Measurements from ENCODE around the gene DLGAP4. TPM values are rescaled to one million over a fixed set of nuclear protein-coding genes. Genes with fewer than 3 reads are reported as not detected.

Gene DLGAP4
- total RNA-seq, 2 experiments from 2014 or later: 19.9 to 23.6 TPM

DNA sequence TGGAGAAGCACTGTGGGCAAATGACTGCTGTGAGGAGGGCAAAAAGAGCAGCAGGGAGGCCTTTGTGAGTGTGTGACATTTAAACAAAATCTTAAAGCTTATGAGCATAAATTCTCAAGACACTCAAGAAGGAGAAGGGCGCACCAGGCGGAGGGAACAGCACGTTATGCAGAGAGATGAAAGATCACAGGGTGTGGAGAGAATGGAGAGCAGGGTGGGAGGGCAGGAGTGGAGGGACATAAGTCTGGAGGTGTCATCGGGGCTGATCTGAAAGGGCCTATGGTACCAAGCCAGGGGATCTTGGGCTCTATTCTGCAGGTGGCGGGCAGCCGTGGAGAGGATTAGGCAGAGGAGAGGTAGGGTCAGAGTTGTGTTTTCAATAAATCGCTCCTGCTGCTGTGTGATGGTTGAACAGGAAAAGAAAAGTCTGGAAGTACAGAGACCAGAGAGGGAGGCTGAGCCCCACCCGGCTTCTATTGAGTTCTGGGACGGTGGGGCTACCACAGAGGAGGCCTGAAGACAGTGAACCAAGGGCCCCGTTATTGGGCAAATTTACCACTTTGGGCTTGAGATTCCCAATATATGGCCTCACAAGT lies 24.3 kb upstream of the DLGAP4 start:
- H3K27me3 Mint-ChIP-seq (ENCODE audit: low read depth): peaks cover 2% of the 10 kb centered on the region
- no peak overlapping the region for H3K27ac Mint-ChIP-seq
- H3K36me3 Mint-ChIP-seq (ENCODE audit: low read depth): no peaks in the 10 kb centered on the region
- POLR2A ChIA-PET: no interaction called here
- DNase-seq: no peak
- no peaks in the 10 kb centered on the region for H3K9me3 Mint-ChIP-seq (ENCODE audit: insufficient read depth)
- no peak overlapping the region for H3K4me3 Mint-ChIP-seq
- CTCF ChIA-PET: no interaction called here
- ATAC-seq: no peak
- no peaks in the 10 kb centered on the region for H3K4me1 Mint-ChIP-seq (ENCODE audit: low read depth)

DNA sequence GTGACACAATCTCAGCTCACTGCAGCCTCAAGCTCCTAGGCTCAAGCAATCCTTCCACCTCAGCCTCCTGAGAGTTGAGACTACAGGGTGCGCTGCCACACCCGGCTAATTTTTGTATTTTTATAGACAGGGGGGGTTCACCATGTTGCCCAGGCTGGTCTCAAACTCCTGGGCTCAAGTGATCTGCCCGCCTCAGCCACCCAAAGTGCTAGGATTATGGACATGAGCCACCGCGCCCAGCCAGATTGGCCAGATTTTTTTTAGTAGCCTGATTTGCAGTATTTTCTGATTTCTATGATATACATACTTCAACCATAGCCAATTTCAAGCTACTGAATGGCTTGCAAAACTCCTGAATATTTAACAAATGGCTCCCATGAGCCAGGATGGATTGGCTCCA lies 21.4 kb upstream of the DLGAP4 start:
- no peaks in the 10 kb centered on the region for H3K36me3 Mint-ChIP-seq (ENCODE audit: low read depth)
- no peak overlapping the region for H3K4me3 Mint-ChIP-seq
- ChIA-PET CTCF (no interaction called here), POLR2A (no interaction called here)
- no peak overlapping the region for H3K27ac Mint-ChIP-seq
- no peak for ATAC-seq
- no peaks in the 10 kb centered on the region for H3K9me3 Mint-ChIP-seq (ENCODE audit: insufficient read depth)
- no peaks in the 10 kb centered on the region for H3K4me1 Mint-ChIP-seq (ENCODE audit: low read depth)
- peaks cover 5% of the 10 kb centered on the region for H3K27me3 Mint-ChIP-seq (ENCODE audit: low read depth)
- no peak for DNase-seq

DNA sequence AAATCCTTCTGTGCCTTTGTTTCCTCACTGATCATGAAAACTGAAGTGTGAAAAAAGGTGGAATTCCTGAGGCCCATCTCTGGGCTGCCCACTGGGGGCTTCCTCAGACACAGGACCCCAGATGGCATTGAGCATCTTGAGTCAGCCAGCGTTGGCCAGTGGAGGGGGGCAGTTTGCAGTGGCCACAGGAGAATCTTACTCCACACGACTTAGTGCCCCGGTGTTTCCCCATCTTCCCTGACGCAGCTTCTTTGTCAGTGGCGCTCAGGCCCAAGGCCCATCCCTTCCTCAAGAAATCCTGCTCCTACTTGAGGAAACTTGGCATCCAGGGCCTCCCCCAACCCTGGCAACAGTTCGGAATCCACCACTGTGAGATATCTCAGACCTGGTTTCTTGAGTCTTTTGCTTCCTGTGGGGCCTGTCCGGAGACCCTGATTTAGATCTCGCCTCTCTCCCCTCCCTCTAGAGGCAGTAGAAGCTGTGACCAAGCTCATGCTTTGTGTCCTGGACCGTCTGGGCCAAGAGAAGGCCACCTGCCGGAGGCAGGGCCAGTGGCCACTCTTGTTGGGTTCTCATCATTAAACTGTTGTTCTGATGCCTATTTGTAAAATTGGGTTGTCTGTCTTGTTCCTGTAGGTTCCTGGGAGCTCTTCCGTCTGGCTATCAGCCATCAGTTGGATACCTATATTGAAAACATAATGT lies 20.2 kb upstream of the DLGAP4 start:
- Mint-ChIP-seq H3K9me3 (ENCODE audit: insufficient read depth) (no peaks in the 10 kb centered on the region), H3K27ac (no peak overlapping the region), H3K27me3 (ENCODE audit: low read depth) (peaks cover 10% of the 10 kb centered on the region), H3K36me3 (ENCODE audit: low read depth) (no peaks in the 10 kb centered on the region), H3K4me3 (no peak overlapping the region), H3K4me1 (ENCODE audit: low read depth) (no peaks in the 10 kb centered on the region)
- ChIA-PET CTCF (no interaction called here), POLR2A (no interaction called here)
- DNase-seq (no peak), ATAC-seq (no peak)

DNA sequence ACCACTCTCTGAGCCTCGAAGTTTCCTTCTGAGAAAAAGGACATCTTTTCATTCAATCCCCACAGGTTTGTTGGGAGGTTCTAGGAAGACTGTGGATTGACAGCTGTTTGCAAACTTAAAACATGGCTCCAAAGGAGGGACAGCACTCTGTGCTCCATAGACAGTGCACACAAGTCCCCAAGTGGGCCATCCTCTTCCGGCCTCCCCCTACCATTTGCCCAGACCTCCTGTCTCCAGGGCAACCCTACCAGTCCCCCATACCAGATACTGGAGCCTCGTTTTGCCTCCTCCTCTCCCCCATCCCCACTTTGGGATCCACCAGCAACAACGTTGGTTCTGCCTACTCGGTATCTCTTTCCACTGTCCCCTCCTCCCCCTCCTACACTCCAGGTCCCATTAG lies 8.5 kb upstream of the DLGAP4 start:
- ATAC-seq: no peak
- Mint-ChIP-seq H3K4me3 (no peak overlapping the region), H3K27me3 (ENCODE audit: low read depth) (peaks cover 22% of the 10 kb centered on the region), H3K9me3 (ENCODE audit: insufficient read depth) (no peaks in the 10 kb centered on the region), H3K27ac (no peak overlapping the region), H3K4me1 (ENCODE audit: low read depth) (no peaks in the 10 kb centered on the region), H3K36me3 (ENCODE audit: low read depth) (no peaks in the 10 kb centered on the region)
- CTCF ChIA-PET: no interaction called here
- DNase-seq: no peak
- POLR2A ChIA-PET: no interaction called here

DNA sequence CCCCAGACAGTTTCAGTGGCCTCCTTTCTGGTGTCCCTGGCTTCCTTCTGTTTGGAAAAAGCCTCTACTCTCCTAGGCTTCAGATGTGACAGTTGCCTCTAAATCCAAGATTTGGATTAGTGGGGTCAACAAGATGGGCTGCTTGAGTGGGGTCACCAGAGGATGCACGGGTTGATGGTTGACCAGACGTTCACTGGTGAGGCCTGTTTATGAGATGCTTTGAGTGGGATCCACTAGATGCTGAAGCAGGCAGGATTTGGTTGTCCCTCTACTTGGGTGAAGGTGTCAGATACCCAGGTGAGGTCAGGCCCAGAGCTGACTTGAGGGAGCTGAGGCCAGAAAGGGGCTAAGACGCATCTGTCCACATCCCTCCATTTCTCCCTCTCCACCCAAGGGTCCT lies 8.1 kb upstream of the DLGAP4 start:
- Mint-ChIP-seq H3K4me3 (no peak overlapping the region), H3K36me3 (ENCODE audit: low read depth) (no peaks in the 10 kb centered on the region), H3K9me3 (ENCODE audit: insufficient read depth) (no peaks in the 10 kb centered on the region), H3K27ac (no peak overlapping the region), H3K27me3 (ENCODE audit: low read depth) (peaks cover 24% of the 10 kb centered on the region), H3K4me1 (ENCODE audit: low read depth) (no peaks in the 10 kb centered on the region)
- DNase-seq (no peak), ATAC-seq (no peak)
- CTCF ChIA-PET: no interaction called here
- POLR2A ChIA-PET: no interaction called here

DNA sequence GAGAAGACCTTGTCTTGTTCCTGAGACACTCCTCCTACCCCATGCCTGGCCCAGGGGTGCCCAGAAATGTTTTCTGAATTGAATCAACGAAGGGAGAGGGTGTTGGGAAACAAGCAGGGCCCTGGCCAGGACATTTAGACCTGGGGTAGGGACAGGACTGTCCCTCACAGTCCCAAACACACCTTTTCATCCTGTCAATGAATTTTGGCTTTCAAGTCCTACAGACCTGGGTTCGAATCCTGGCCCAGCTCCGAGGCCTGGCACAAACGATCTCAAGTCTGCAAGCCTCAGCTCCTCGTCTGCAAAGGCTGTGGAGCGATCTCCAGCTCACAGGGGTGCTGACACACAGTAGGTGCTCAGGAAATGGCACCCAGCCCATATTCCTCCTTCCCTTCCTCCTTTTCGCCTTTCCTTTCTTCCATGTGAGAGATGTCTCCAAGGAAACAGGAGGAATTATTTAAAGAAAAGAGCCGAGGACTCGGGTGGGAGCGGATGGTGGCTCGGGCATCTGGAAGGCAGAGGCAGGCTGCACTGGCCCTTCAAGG lies 7.3 kb upstream of the DLGAP4 start:
- no peaks in the 10 kb centered on the region for H3K9me3 Mint-ChIP-seq (ENCODE audit: insufficient read depth)
- ChIA-PET POLR2A (no interaction called here), CTCF (no interaction called here)
- ATAC-seq (no peak), DNase-seq (no peak)
- H3K36me3 Mint-ChIP-seq (ENCODE audit: low read depth): no peaks in the 10 kb centered on the region
- peaks cover 32% of the 10 kb centered on the region for H3K27me3 Mint-ChIP-seq (ENCODE audit: low read depth)
- H3K27ac Mint-ChIP-seq: no peak overlapping the region
- H3K4me1 Mint-ChIP-seq (ENCODE audit: low read depth): no peaks in the 10 kb centered on the region
- H3K4me3 Mint-ChIP-seq: no peak overlapping the region

DNA sequence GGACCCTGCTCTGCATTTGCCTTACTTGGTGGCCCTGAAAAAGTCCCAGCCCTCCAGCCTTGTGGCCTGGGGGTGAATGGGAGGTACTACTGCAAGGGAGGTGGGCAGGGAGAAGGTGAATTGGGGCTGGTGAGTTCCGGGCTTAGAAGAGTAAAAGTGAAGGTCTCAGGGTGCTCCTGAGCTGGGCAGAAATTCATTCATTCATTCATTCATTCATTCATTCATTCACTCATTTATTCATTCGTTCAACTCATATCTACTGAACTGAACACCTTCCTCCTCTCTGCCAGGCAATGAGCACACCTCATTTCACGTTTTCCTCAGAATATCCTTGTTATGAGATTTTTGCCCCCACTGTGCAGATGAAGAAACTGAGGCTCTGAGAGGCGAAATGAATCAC lies 6.7 kb upstream of the DLGAP4 start:
- DNase-seq (no peak), ATAC-seq (no peak)
- ChIA-PET CTCF (no interaction called here), POLR2A (no interaction called here)
- no peak overlapping the region for H3K27ac Mint-ChIP-seq
- no peaks in the 10 kb centered on the region for H3K4me1 Mint-ChIP-seq (ENCODE audit: low read depth)
- peaks cover 36% of the 10 kb centered on the region for H3K27me3 Mint-ChIP-seq (ENCODE audit: low read depth)
- H3K36me3 Mint-ChIP-seq (ENCODE audit: low read depth): no peaks in the 10 kb centered on the region
- no peaks in the 10 kb centered on the region for H3K9me3 Mint-ChIP-seq (ENCODE audit: insufficient read depth)
- no peak overlapping the region for H3K4me3 Mint-ChIP-seq

DNA sequence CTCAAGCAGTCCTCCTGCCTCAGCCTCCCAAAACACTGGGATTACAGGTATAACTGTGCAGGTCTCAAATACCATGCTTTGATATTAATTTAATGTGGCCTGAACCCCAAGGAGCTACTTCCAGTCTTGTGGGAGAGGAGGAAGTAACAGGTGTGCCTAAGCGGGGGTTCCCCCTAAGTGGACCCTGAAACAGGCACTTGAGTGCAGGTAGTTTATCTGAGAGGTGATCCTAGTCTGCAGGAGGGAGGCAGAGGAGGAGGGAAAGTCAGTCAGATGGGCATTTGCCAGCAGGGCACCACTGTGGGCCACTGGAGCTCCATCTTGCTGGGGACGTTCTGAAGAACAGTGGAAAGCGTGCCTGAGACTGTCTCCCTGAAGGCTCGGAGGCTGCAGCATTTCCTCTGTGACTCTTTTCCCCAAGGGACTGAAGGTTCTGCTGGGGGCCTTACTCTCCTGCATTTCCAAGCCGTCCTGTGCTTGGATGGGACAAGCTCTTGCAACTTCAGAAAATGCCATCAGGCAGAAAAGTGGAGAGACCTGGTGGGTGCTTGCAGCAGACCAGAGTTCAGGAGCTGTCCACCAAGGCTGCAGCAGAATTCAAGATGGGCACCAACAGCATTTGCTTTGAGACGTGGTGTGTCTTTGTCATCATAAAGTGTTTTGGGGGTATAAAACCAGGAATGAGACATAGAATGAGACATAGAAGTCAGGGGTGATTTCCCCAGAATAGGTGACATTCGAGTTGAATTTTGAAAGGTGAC lies 4.6 kb upstream of the DLGAP4 start:
- ATAC-seq: no peak
- CTCF ChIA-PET: no interaction called here

DNA sequence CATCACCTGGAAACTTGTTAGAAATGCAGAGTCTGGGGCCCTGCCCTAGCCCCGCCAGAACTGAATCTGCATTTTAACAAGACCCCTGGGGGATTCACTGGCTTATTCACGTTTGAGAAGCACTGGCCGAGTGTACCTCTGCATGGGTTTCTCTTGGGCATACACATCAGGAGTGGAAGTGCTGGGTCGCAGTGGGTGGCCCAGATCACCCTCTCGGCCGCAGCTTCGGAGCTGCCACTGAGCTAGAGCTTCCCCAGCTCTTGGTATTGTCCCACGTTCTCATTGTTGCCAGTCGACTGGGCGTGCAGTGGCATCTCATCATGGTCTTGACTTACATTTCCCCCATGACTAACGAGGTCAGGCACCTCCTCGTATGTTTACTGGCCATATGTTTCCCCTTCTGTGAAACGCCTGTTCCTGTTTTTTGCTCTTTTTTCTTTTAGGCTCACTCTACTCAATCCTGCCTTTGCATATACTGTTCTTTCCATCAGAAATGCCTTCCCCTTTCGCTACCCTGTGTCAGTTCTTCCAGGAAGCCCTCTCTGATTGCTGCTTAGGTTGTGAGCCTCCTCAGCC lies 3.0 kb upstream of the DLGAP4 start:
- DNase-seq (no peak), ATAC-seq (no peak)
- CTCF ChIA-PET: no interaction called here
- Mint-ChIP-seq H3K27me3 (ENCODE audit: low read depth) (peaks cover 52% of the 10 kb centered on the region), H3K36me3 (ENCODE audit: low read depth) (no peaks in the 10 kb centered on the region), H3K27ac (no peak overlapping the region), H3K4me3 (no peak overlapping the region), H3K4me1 (ENCODE audit: low read depth) (peaks cover 2% of the 10 kb centered on the region), H3K9me3 (ENCODE audit: insufficient read depth) (no peaks in the 10 kb centered on the region)
- POLR2A ChIA-PET: no interaction called here

More for the DNA sequence above, 4.6 kb upstream of the DLGAP4 start:
- Mint-ChIP-seq H3K4me1 (ENCODE audit: low read depth) (peaks cover 2% of the 10 kb centered on the region), H3K36me3 (ENCODE audit: low read depth) (no peaks in the 10 kb centered on the region), H3K9me3 (ENCODE audit: insufficient read depth) (no peaks in the 10 kb centered on the region), H3K4me3 (no peak overlapping the region), H3K27ac (no peak overlapping the region), H3K27me3 (ENCODE audit: low read depth) (peaks cover 46% of the 10 kb centered on the region)
- DNase-seq: peak; percentile 12
- POLR2A ChIA-PET: no interaction called here

DNA sequence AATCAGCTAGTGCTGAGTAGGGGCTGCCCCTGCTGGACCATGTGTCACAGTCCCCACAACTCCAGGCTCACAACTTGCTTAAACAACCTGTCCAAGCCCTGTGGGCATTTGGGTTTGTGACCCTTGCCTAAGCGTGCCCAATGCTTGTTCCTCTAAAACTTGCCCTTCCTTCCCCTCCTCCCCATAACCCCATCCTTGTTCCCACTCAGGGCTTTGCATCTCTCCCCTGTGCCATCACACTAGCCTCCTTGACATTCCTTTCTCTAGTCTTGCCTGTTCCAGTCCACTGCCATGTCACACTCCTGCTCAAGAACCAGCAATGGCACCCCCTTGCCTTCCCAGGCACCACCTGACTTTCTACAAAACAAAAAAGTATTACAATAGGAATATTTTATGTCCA lies 2.3 kb upstream of the DLGAP4 start:
- POLR2A ChIA-PET: no interaction called here
- Mint-ChIP-seq H3K9me3 (ENCODE audit: insufficient read depth) (no peaks in the 10 kb centered on the region), H3K4me1 (ENCODE audit: low read depth) (peaks cover 2% of the 10 kb centered on the region), H3K4me3 (no peak overlapping the region), H3K27me3 (ENCODE audit: low read depth) (peaks cover 56% of the 10 kb centered on the region), H3K27ac (no peak overlapping the region), H3K36me3 (ENCODE audit: low read depth) (no peaks in the 10 kb centered on the region)
- DNase-seq (no peak), ATAC-seq (no peak)
- CTCF ChIA-PET: no interaction called here

DNA sequence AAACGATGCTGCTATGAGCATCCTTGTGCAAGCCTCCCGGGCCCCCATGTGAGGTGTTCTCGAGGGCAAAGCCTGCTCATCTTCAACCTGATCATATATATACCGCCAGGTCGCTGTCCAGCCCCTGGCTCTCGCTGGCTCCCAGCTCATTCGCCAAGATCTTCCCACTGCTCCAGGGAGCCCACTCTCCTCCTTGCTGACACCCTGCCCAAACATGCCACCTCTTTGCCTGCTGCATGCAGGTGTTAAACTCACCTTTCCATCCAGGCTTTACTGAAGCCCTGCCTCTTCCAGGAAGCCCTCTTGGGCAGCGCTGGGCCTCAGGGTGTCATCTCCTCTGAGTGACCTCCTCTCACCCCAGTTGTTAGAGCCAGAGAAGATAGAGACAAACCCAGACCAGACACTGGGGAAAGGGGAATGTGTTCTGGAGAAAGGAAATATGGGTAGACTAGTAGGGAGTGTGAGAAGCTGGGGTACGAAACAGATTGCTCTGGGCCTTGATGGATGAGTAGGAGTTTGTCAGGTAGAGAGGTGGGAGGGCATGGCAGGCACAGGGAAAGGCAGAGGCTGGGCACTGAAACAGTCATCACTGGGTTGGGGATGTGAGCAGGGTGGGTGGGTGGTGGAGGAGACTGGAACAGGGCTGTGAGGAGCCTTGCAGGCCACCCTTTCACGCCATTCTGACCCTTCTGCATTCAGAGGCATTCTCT lies 1.2 kb upstream of the DLGAP4 start:
- CTCF ChIA-PET: no interaction called here
- H3K9me3 Mint-ChIP-seq (ENCODE audit: insufficient read depth): no peaks in the 10 kb centered on the region

More for the DNA sequence above, 1.2 kb upstream of the DLGAP4 start:
- Mint-ChIP-seq H3K36me3 (ENCODE audit: low read depth) (no peaks in the 10 kb centered on the region), H3K4me1 (ENCODE audit: low read depth) (peaks cover 2% of the 10 kb centered on the region), H3K27ac (no peak overlapping the region), H3K27me3 (ENCODE audit: low read depth) (peaks cover 61% of the 10 kb centered on the region), H3K4me3 (no peak overlapping the region)
- DNase-seq: no peak
- POLR2A ChIA-PET: no interaction called here
- no peak for ATAC-seq

All from activated CD8-positive, alpha-beta T cell treated with anti-CD3 and anti-CD28 coated beads, Interleukin-2, amount 10 ng/mL, durations not matched to agents 7 days and 5 days (primary cell).